GM21360 (cell line): ENCODE measurements around the gene GRAPL.
A peak's percentile ranks its signal among the peaks of the same experiment; 100 is the strongest.
"Not testable (repeated sequence)": the region's sequence is repeated elsewhere in the genome, so short reads cannot be mapped to it uniquely, and the experiment has no call there.

Source experiments
- ATAC-seq: cut with Tn5 transposase; IDR thresholded peaks from one replicate; pipeline ENCODE4 v1.9.1; 2021; ENCODE audit warnings: mild to moderate bottlenecking, moderate library complexity; ENCODE audit not compliant: unreplicated experiment

The GRAPL gene

DNA sequence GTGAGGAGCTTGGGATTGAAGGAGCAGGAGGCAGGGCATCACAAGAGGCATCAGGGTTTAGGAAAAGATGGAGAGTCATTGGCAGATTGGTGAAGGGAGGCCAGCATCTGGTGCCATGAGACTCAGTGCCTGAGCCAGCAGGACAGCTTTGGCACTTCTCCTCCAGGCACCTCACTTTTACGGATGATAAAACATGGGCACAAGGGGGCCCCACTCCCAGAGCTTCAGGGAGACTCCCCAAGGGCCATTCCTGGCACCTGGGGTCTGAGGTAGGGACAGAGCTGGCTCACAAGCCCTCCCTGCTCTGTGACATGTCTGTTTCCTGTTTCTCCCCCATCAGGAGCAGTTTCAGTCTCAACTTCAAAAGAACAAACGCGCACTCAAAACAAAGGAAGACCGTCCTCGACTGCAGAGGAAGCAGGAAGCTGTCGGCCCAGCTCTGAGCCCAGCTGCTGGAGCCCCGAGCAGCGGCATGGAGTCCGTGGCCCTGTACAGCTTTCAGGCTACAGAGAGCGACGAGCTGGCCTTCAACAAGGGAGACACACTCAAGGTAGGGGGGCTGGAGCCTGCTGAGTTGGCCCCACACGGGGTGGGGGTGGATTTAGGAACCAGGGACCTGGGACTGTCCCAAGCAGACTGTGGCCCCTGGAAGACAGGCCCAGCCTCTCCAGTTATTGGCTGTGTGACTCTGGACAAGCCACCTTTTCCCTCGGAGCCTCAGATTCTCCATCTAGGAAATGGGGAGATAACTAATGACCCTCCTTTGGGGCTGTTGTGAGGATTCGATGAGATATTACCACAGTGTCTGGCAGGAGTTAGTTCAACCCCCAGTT, at the start of gene GRAPL:
Gene GRAPL, plus strand, starts transcription at position 442 of the 833 bp plus-strand sequence. Its CDS starts 31 bp downstream, at position 473.
- not testable (repeated sequence) for ATAC-seq

DNA sequence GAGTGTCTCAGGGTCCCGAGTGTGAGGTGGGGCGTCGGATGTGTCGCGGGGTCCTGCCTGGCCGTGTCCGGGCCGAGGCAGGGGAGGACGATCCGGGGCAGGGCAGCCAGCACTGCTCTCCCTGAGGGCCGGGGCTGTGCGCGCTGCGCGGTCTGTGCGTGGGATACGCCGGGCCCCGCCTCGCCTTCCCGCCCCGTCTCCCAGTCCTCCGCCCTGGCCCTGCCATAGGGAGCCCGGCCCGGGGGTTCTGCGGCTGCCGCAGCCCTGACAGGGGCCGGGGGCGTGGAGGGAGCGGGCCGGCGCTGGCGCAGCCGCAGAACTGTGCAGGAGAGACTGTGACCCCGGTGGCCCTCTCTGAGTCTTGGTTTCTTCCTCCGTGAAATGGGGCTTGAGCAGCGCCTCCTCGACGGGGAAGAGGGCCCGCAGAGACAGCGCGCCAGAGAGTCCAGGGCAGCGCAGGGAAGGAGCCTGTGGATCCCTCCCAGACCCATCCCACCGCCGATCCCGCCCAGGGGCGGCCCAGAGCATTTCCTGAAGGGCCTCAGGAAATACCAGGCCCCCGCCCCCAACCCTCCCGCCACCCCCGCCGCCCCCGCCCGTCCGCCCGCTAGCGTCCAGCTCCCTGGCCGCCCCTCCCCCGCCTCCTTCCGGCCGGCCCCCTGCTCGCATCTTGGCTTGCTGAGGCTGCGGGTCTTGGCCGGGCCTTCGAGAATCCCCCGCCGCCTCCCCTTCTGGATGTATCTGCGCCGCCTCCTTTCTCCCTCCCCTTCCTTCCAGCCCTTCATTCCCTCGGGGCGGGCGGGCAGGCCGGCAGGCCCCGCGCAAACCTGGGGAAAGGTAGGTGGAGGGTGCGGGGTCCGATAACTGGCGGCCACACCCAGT, 38.3 kb upstream of the GRAPL start:
- ATAC-seq: not testable (repeated sequence)

DNA sequence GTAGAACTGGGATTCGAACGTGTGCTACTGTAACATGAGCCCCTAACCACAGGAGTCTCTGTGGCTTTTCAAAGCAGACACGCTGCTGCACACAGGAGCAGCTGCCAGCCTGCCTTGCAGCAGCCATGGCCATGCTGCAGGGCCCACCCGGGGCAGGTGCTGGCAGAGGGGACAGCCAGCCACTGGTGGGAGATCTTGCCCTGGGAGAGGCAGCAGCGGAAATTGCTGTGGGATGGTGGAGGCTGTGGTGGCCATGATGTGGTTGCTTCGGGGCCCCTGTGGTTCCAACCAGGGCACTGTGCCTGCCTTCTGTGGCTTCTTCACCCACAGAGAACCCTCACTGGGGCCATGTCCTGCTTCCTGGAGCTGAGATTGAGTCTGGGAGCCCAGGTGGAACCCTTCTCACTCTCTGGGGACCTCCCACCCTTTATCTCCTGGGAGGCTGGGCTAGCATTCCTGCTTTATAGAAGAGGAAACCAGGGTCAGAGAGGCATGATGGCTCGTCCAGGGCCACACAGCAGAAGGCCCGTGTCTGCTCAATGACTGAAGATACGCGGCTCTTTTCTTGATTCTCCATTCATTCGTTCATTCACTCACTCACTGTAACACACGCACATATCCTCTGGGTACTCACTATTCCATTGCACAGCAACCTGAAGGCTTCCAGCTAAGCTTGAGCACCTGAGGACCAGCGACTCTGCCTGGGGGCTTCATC, 37.2 kb upstream of the GRAPL start:
- ATAC-seq: not testable (repeated sequence)

DNA sequence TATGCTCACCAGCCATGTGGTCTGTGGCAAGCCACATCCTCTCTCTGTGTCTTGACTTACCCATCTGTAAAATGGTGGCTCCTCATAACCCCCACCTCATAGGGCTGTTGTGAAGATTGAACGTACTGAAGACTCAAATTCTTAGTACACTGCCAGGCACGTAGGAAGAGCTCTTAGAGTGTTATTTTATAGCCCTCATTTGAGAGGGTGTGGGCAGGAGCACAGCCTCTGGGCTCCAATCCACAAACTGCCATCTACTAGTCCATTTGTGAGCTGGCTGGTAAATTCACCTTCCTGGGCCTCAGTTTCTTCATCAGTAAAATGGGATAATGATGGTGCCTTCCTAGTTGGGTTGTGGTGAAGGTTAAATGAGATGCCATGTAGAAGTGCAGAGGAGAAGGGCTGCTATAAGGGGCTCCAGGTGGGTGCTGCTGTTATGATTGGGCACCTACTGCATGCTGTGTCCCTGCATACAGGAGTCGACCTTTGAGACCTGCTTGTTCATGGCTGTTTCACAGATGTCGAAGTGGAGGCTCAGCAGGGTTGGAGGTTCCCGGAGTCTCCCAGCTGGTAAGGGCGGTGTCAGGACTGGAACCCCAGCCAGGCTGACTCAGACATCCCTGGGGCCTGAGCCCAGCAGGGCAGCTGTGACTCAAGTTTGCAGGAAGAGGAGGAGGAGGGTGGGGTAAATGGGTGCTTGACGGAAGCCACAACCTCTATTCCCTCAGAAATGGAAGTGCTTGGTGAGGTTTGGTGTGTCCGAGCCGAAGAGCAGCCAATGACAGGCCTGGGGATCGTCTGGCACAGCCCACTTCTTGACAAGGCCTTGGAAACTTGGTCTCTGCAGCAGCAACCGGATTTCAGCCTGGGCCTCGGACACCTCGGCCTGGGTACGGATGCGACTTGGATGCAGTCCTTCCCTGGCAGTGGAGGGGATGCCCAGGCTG, 34.4 kb upstream of the GRAPL start:
- not testable (repeated sequence) for ATAC-seq

DNA sequence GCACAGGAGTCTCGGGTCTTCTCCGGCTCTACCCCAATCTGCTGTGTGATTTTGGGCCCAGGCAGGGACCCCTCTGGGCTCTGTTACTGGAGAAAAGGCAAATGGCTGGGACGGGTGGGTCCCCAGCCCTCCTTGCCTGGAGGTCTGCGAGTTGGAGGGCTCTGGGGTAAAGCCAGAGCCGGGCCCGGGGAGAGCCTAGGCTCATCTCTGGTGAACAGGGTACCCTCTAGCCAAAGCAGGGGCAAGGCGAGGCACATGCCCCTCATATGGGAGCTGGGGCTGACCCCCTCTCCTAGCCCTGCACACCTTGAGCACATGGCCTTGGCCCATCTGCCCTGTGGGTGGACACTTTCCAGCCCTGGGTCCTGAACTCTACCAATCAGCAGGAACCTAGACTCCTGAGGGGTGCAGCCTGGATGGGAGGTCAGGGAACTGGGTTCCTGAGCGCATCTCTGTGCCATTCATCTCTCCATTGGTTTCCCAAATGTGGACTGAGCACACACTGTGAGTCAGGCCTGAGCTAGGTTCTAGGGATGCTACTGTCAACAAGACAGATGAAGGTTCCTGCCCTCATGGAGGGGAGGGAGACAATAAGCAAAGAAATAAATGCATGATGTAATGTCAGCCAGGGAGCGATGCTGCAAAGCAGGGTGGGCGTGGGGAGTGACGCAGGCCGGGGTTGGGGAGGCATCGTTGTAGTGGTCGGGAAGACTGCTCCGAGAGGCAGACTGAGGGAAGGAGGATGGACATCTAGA, 33.5 kb upstream of the GRAPL start:
- not testable (repeated sequence) for ATAC-seq

DNA sequence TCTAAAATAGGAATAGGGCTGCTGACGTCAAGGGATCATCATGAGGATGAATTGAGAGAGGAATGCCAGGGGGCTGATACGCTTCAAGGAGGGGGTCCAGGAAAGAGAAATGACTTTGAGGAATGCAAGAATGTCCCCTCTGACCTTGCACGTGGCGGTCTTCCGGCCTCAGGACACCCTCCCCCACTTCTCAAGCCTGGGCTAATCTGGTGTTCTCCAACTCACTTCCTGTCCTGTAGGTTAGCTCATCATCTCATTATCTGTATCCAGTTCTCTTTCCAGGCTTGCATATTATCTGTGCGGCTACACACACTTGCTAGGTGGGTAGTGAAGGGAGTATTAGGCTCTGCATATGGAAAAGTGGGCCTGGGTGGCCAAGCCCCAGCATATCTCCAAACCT, 18.9 kb upstream of the GRAPL start:
- ATAC-seq: not testable (repeated sequence)

DNA sequence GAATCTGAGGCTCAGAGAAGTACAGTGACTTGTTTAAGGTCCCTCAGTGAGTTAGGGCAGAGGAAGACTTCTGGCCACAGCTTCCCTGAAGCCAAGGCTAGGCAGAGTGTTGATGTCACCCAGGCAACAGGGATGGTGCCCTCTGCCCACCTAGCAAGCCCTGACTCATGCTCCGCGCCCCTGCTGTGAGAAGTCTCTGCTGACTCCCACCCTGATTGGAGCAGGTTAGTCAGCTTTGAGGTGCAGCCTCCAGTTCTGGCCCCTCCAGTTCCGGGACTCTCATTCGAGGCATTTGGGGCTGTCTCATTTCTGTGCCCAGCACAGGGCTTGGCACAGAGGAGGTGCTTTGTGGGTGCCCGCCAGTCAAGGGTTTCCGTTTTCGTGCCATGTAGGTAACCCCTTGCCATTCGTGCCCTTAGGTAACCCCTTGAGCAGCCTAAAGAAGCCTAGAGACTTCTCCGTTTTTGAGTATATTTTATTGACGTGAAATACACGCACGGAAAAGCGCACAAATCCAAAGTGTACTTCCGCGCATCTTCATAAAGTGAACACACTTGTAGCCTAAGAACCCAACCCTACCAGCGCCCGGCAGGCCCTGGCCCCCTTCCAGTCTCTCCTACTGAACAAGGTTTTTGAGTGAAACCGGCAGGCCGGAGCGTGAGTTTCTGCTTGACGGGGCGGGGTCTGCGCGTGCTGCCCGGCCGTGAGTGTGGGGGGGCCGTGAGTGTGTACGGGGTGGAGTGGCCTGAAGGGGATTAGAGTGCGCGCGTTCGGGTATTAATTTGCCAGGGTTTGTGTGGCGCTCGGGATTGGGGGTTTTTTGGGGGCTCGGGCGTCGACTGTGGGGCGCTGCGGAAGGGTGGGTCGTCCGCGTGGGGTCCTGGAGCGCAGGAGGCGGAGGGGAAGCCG, 16.9 kb upstream of the GRAPL start:
- ATAC-seq: peak; percentile 17

DNA sequence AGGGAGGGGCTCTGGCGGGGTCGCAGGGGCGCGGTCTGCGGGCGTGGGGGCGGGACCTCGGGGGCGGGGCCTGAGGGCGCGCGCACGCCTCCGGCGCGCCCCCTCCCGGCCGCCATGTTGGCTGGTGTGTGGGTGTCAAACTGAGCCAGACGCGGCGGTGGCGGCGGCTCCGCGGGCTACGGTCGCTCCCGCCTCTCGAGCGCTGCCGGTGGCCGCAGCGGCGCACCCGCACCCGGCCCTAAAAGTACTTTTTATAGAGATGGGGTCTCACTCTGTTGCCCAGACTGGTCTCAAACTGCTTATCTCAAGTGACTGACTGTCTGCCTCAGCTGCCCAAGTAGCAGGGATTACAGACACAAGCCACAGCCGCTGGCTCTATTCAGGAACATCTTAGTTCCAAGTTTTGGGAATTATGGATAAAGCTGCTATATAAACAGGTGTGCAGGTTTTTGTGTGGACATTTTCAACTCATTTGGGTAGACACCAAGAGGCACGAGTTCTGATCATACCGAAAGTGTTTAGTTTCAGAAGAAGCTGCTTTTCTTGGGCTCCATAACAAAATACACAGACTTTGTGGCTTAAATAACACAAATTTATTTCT, 16.2 kb upstream of the GRAPL start:
- peak; percentile 55 for ATAC-seq

DNA sequence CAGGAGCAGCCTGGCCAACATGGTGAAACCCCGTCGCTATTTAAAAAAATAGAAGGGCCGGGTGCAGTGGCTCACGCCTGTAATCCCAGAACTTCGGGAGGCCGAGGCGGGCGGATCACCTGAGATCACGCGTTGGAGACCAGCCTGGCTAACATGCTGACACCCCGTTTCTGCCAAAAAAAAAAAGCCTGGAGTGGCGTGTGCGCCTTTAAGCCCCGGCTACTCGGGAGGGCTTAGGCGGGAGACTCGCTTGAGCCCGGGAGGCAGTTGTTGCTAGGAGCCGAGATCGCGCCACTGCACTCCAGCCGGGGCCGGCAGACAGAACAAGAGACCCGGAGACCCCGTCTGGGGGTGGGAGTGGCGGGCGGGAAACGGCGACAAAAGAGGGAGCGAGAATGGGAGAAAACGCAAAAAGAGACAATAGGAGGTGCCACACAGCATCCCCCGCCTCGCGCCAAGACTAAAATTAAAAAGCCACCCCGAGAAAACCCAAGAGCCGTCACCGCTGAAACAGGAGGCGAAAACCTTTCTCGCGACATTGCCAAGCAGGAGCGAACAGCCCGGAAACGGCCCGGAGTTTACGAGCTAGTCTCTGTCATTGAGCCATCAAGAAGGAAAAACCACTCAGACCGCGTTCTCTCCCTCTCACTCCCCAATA, 15.5 kb upstream of the GRAPL start:
- ATAC-seq: peak; percentile 39

DNA sequence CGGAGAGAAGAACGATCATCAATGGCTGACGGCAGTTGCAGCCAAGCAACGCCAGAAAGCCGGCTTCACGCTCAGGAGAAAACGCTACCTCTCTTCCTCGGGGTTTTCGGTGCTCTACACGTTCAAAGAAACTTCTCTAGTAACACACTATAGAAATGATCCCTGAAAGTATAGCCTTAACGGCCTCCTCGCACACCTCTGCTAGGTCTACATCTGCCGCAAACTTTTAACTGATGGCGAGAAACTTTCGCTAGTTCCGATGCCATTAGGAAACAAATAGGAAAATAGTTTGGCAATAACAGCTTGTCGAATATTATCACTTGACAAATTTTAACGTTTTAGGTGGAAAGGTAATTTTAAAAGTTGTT, 14.9 kb upstream of the GRAPL start:
- not testable (repeated sequence) for ATAC-seq

DNA sequence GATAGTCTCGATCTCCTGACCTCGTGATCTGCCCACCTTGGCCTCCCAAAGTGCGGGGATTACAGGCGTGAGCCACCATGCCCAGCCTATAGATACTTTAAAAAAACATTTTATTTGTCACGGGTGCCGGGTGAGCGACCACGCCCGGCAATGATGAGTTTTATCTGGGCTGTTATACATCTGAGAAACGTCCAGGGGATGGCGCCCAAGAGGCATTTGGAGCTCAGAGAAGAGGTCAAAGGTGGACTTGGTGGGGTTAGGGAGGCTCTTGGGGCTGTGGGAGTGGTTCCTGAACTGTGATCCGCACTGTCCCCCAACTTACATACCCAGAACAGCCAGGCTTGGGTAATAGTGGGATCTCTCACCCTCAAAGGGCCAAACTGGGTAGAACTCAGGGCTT, 8.7 kb upstream of the GRAPL start:
- ATAC-seq: not testable (repeated sequence)

DNA sequence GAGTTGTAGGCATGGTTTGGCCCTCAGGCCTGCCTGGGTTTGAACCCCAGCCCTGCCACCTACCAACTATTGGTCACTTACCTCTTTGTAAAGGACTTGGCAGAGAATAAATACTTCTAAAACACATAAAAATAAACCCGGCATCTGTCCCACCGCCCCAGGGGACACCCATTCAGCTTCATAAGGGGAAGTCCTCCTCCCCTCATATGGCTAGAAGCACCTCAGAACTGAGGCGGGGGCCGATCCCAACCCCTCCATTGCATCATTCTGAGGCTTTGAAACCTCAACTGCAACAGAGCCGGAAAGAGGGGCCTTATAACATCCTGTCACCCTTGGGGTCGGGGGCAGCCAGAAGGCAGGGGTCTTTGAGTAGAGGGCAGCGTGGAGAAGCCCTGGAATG, 2.1 kb upstream of the GRAPL start:
- ATAC-seq: not testable (repeated sequence)

DNA sequence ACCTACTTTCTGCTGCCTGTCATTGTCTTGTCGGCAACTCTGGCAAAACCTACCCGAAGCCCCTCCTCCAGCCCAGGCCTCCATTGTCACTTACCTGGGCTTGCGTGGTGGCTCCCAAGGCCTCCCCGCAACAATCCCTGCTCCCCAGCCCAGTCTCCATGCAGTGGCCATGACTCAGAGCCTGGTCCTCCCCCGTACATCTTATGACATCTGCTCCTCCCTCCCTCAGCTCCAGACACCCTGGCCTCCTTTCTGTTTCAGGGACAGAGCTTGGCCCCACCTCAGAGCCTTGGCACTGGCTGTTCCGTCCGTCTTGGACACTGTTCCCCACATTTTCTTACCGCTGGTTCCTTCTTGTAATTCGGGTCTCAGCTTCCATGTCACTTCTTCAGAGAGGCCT, 2.1 kb downstream of the GRAPL start:
- not testable (repeated sequence) for ATAC-seq

DNA sequence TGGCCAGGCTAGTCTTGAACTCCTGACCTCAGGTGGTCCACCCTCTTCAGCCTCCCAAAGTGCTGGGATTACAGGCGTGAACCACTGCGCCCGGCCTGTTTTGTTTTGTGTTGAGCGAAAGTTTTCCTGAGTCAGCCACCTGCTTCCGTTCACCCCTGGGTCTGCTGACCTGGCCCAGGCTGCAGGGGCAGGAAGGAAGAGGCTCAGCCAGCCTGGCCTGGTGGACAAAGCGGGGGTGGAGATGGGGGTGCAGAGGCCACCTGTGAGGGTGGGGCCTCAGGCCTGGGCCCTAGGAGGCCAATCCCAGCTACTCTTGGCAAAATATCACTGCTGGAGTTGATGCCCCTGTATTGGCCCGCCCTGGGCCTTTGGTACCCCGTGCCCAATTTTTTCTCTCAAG, 3.7 kb downstream of the GRAPL start:
- not testable (repeated sequence) for ATAC-seq

DNA sequence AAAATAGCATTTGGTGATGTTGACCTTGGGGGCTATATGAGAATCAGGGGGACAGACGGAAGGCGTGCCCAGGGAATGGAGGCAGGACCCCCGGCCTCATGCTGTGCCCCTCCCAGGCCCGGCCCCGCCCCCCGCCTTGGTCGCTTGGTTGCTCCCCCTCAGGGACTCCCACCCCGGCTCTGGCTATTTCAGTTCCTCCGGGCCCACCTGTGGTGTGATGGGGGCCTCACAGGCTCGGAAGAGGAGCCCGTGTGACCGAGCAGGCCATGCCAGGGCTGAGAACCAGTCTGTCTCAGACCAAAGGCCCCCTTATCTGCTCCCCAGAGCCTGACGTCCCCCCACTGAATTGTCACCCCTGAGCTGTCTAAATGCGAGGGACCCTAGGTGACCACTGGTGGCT, 4.4 kb downstream of the GRAPL start:
- ATAC-seq: not testable (repeated sequence)

DNA sequence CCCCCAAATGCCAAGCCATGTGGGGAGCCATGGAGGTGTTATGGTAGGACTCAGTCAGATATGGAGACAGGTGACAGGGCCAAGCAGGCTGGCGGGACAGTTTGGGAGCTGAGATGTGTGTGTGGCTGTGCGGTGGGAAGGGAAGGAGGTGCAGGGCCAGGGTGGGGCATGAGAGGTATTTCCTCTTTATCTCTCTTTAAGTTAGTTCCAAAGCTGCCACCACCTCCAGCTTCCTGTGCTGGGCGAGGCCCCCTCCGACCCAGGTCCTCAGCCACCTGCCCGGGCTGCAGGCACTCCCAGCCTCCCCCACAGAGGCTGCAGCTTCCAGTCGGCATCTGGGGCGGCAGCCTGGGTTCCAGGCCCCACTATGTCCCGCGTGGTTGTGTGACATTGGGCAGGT, 6.4 kb downstream of the GRAPL start:
- not testable (repeated sequence) for ATAC-seq

DNA sequence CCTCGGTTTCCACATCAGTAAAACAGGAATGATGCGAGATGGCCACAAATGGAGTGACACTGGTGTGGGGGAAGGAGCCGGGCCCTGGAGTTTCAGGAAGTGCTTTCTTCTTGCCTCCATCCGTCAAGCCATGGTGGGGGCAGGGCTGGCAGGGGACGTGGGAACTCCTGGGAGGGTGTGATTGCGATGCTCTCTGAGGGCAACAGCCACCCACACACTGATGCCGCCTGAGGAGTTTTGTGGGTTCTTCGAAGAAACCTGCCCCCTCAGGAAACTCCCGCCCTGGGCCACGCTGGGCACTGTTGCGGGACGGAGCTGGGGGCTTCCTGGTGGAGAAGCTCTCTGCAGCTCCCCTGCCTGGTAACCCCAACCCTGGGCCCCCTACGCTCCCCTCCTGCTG, 8.0 kb downstream of the GRAPL start:
- not testable (repeated sequence) for ATAC-seq
